GM21723 (cell line): ENCODE data around the gene IFITM1.
"Not testable (repeated sequence)": the region's sequence is repeated elsewhere in the genome, so short reads cannot be mapped to it uniquely, and the experiment has no call there.

ENCODE experiments used
- ATAC-seq: cut with Tn5 transposase; IDR thresholded peaks from one replicate; pipeline ENCODE4 v1.9.1; 2021; ENCODE audit warnings: mild to moderate bottlenecking, moderate library complexity; ENCODE audit not compliant: unreplicated experiment

Gene IFITM1

DNA sequence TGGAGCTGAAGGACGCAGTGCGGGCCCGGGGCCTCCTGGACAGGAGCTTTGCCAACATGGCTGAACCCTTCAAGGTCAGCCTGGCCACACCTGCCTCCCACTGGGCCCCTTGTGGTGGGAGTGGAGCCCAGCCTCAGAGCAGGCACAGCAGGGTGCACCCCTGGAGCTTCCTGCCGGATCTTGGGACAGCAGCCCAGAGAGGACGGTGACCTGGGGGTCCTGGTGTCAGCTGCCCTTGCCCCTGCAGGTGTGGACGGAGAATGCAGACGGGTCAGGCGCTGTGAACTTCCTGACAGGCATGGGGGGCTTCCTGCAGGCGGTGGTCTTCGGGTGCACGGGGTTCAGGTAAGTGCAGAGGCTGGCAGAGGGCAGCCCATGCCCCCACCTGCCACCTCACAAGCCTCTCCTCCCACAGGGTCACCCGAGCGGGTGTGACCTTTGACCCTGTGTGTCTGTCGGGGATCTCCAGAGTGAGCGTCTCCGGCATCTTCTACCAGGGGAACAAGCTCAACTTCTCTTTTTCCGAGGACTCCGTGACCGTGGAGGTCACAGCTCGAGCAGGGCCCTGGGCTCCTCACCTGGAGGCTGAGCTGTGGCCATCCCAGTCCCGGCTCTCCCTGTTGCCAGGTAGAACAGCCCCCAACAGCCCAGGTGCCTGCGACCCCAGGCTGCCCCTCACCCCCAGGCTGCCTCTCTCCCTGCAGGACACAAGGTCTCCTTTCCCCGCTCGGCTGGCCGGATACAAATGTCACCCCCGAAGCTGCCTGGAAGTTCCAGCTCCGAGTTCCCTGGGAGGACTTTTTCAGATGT is 19.8 kb upstream of the IFITM1 start:
- no peak for ATAC-seq

DNA sequence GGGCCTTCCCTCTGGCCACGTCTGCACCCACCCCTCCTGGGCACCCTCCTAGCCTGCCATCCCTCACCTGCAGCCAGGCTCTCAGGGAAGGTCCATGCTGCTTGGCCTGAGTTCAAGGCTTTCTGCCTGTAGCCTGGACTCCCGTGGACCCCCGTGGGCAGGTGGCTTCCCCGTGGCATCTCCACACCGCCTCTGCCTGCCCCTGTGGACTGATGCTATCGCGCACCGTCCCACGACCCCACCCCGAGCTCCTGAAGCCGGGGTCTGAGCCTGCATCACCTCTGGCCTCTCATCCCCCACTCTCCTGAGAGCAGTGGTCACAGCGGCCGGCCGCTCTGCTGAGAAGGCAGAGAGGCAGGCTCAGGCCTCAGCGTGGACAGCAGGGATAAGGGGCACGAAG is 19.1 kb upstream of the IFITM1 start:
- ATAC-seq, result no peak

DNA sequence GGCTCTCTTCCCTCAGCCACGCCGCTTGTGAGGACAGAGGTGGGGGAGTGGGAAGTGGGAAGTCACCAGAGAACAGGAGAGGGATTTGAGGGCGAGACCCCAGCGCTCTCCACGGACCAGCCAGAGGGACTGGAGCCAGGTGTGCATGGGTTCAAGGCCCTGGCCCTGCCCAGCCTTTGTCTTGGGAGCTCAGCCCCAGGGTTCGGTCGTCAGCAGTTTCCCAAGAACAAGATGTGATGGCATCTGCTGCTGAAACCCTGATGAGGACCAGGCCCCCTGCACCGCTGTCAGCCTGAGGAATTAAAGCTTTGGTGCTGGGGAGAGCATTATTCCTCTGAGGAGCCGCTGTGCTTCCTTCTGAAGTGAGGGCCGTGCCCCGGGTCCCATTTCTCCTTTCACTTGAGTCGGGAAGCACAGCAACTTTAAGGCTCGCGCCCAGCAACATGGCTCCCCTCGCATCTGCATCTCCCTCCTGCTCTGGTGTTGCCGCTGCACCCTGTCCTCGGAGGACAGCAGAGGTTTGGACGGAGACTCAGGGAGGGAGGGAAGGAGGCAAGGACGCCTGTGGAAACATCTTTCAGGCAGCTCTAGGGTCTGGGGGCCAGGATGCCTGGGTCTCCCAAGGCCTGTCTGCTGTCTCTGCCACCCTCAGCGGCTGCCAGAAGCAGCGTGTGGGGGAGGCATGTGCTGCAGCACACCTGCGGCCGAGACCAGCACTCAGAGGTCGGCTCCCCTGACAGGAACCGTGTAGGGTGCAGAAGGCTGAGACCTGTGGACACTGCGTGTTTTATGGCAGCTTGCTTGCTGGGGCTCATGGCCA is 18.3 kb upstream of the IFITM1 start:
- ATAC-seq, result no peak

DNA sequence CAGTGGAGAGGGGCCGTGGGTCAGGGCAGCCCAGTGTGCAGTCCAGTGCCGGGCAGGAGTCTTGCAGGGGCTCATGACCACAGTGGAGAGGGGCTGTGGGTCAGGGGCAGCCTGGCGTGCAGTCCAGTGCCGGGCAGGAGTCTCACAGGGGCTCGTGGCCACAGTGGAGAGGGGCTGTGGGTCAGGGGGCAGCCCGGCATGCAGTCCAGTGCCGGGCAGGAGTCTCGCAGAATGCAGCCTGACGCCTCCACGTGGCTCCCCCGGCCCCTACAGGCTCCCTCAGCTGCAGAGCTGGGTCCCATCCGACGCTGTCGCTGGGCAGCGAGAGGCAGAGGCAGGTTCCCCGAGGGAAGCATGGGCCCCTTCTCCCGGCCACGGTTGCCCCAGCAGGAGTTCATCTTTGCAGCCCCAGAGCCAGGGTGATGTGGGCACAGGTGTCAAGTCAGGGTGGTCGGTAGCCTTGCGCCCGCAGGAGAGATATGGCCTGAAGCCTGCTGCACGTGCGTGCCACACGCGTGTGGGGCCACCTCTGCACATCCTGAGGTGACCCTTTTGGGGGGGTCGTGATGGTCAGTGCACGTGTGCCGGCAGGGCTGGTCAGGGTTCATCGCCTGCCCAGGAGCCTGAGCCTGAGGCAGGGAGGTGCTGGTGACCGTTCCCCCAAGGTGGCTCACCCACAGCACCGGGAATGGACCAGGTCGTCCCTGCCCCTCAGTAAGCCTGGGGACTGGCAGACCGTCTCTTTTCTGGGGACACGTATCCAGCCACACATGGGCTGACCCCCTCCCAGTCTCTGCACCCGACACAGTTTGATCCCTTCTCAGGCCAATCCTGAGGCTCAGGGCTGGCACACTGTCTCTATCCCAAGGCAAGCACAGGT is 17.4 kb upstream of the IFITM1 start:
- ATAC-seq, result no peak

DNA sequence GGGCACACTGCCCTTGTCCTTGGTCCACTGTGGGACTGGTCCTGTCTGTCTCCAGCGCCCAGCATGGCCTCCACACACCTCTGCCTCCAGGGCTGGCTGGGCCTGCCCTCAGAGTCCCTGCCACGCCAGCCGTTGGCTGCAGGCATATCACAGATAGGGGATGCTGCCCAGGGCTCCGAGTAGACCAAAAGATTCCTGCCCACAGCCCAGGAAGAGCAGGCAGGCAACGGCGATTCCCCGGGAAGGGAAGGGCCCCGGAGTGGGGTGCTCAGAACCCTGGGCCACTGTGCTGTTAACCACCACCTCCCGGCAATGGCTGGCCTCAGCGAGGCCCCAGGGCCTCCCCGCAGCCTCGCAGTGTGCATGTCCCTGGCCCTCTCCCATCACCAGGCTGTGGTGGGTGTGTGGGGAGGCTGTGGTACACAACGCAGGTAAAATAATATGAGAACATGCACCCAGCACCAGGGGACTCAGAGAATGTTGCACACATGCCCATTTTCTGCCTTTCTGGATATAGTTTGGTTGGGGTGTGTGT is 16.7 kb upstream of the IFITM1 start:
- ATAC-seq, result no peak

DNA sequence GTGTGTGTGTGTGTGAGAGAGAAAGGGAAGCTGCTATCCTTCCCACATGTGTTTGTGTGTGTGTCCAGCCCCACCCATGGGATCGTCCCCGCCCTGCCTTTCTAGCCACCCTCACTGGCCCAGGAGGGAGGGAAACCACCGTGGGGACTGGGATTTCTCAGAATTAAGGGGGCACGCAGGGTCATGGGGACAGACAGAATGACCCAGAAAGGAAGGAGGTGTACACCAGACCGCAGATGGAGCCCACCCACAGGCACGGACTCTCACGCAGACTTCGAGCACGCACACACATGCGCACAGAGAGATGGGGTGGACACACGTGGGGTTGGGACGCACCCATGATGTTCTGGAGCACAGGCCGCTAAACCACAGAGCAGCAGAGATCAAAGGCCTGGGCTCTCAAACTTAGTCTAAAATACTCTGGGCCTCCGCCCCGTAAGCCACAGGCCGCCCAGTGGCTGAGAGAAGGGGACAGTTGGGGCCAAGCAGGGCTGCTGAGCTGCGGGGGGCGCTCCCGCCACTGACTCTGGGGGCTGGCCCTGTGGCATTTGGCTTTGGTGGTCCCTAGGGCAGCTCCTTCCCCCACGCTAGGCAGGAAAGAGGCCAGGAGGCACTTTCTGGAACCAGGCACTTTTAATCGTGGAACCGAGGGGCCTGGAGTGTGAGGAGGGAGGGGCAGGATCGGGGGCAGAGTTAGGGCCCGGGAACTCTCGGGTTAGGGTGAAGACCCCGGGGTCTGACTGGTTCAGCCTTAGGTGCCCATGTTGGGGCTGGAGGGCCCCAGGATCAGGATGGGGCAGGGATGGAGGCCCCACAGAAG is 16.0 kb upstream of the IFITM1 start:
- no peak for ATAC-seq

DNA sequence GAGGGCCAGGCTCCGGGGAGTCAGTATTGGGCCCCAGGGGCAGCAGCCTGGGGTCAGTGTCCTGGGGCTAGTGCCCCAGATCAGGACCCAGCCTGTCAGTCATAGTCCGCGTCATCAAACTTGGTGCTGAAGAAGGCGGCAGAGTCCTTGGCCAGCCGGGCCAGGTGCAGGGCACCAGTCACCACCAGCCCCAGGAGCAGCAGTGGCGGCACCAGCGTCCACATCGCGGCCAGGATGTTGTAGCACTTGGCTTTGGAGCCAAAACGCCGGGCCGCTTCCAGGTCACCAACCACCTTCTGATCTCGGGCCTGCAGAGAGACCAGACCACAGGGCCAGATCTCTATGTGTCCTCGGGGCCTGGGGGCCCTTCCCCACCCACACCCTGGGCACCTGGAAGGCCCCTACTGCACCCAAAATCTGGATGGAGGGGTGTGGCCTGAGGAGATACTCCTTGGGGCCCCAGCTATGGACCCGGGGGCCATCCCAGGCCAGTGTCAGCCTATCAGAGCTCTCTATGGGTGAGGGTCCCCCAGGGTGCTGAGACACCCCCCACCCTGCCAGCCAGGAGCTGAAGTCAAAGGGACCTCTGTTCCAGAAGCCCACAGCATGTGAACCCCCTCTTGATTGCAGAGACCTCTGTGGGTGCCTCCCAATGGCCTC is 15.3 kb upstream of the IFITM1 start:
- ATAC-seq, result no peak

DNA sequence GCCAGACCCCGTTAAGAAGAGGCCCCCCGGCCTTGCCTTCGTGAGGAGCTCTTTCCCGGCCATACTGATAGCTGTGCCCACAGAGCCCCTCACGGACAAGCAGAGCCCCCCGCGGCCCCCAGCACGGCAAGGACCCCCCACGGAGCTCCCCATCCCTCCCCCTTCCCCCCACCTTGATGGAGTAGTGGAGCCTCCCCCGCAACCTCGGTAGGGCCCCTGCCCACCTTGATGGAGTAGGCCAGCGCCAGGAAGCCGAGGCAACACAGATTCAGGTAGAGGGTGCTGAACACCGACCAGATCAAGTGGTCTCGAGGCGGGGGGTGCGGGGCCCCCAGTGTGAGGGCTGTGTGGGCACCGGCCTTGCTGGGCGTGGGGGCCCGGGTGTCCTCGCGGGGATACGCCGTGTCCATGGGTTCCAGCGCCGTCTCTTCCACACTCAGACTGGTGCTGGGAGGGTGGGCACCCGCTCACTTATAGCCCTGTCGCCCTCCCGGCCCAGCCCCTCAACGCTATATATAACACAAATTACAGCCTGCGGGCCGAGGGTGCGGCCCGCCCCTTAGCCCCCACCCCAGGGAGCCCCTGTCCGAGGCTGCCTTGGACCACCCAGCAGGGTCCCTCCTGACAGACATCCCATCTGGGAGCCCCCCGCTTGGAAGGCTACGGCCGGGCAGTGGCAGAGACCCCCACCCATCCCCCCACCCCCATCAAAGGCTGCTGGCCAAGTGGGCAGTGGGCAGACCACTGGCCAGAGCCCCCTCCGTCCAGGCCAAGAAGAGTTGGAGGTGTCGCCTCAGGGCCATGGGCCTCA is 14.6 kb upstream of the IFITM1 start, which contains the start of gene IFITM5:
IFITM5 (minus strand) TSS at position 446 of the 811 bp plus-strand sequence; CDS start at position 410, 36 bp downstream.
- ATAC-seq, result no peak

DNA sequence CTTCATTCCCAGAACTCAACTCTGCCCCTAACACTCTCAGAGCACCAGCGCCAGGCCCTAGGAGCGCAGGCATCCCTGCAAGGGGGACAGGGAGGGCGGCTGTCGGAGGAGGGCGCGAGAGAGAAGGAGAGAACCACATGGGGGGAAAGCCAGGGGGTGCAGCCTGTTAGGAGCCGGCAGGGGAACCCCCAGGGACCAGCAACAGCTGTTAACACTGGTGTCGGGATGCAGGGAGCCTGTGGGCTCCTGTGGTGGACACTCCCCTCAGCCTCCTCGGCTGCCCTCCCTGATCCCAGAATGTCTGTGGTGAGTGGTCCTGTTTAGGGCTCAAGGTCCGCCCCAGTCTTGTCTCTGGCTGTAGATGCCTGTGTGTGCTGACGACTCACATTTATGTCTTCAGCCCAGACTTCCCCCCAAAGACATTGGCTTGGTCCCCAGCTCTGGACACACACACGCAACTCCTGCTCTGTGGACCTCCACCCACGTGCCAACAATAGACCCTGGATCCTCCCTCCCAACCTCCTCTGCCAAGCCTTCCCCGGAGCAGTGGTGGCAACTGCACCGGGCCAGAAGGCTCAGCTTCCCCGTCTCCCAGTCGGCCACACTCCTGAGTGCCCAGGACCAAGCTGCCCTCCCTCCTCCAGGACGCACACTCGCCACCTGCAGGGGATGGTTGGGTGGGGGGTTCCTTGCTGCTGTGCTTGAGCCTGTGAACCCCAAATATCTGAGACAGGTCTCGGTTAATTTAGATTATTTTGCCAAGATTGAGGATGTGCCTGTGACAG is 13.7 kb upstream of the IFITM1 start:
- no peak for ATAC-seq

DNA sequence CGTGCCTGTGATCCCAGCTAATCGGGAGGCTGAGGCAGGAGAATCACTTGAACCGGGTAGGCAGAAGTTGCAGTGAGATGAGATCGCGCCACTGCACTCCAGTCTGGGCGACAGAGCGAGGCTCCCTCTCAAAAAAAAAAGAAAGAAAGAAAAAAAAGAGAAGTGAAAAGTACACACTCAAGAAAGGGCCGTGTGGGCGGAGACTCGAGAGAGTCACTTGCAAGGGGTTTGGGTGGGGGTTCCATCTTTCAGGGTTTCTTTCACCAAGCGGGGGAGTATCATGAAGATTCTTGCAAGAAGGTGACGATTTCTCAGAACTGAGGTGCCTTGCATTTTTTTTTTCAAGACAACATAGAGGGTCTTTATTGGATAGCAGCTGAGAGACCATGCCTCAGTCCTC is 10.5 kb upstream of the IFITM1 start:
- no peak for ATAC-seq

DNA sequence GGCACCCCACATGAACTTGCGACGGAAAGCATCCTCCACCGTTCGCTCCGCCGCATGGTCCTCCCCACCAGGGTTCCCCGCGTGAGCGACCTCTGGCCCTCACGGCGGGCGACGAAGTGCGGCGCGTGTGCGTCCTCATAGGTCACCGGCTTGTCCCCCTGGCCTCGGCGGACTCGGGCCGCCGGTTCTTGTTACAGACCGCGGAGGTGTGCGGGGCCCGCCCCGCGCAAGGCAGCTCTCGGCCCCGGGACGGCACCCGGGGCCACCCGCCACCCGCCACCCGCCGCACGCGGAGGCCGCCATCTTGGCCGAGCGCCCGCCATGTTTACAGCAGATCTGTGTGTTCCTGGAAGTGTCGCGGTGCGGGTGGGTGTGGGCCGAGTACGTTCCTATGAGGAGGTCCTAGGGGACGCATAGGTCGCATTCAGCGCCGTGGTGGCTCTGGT is 9.8 kb upstream of the IFITM1 start:
- no peak for ATAC-seq

DNA sequence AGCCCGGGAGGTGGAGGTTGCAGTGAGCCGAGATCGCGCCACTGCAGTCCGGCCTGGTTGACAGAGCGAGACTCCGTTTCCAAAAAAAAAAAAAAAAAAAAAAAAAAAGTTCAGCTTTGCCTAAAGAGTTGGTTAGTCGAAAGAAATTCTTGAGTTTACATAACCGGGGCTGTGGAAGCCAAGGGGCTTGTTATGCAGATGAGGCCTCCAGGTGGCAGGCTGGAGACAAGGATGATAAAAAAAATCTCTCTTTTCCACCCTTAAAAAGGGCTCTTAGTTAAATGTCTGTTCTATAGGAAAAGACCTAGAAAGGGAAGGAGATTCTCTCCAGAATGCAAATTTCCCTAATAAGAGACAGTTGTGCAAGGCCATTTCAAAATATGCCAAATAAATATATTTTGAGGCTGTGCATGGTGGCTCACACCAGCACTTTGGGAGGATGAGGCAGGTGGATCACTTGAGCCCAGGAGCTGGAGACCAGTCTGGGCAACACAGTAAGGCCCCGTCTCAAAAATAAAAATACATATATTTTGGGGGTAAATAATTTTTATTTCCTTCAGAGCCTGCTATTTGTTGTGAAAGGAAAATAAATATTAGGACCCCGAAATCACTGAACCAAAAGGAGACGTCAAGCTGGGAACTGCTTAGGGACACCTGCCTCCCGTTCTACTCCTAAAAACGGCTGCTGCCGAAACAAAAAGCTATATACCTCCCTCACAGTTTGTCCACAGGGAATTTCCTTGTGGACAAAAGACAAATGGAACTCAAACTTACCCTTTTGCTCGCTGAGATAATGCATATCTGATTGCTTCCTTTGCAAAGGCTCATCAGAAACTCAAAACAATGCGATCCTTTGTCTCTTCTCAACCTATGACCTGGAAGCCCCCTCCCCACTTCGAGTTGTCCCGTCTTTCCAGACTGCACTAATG is 8.7 kb upstream of the IFITM1 start:
- no peak for ATAC-seq

DNA sequence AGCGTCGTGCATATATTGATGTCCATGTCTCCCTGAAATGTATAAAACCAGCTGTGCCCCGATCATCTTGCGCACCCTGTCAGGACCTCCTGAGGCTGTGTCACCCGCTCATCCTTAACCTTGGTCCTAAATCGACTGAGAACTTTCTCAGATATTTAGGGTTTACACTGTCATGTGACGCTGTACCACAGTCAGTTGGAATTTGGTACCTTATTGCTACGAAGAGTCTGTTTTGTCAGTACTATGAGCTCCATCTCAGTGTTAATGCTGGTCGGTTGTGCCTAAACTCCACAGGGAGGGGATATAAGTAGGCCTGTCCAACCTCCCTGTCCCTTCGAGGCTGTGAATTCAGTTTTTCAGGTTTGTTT is 8.0 kb upstream of the IFITM1 start:
- no peak for ATAC-seq

DNA sequence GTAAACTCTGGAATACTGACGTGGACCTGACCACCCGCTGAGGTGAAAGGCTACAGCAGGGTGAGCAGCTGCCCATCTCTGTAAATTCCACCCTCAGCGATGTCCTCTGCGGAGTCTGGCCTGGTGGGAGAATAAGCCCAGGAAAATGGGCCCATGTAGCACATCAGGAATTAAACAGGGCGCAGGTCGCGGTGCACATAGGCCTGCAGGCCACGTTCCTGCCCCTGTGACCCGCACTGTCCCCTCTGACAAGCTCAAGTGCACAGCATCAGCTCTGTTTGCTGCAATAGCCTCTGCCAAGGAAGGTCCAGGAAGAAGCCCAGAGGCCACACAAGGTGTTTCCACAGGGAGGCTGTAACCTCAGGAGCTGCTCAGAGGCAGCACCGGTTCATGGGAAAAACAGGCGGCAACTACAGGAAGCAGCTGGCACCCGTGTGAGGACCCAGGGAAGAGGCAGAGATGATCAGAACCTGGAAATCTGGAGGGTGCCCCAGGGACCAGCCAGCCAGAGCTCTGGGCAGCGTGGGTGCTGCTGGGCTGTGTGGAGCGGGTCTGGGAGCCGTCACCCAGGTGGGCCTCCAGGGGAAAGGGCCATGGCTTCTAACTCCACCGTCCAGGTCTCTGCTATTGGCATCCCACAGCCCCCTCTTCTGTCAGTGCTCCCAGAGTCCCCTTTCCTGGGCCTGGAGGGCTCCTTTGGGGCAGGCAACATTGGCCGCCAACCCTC is 7.0 kb upstream of the IFITM1 start:
- no peak for ATAC-seq

DNA sequence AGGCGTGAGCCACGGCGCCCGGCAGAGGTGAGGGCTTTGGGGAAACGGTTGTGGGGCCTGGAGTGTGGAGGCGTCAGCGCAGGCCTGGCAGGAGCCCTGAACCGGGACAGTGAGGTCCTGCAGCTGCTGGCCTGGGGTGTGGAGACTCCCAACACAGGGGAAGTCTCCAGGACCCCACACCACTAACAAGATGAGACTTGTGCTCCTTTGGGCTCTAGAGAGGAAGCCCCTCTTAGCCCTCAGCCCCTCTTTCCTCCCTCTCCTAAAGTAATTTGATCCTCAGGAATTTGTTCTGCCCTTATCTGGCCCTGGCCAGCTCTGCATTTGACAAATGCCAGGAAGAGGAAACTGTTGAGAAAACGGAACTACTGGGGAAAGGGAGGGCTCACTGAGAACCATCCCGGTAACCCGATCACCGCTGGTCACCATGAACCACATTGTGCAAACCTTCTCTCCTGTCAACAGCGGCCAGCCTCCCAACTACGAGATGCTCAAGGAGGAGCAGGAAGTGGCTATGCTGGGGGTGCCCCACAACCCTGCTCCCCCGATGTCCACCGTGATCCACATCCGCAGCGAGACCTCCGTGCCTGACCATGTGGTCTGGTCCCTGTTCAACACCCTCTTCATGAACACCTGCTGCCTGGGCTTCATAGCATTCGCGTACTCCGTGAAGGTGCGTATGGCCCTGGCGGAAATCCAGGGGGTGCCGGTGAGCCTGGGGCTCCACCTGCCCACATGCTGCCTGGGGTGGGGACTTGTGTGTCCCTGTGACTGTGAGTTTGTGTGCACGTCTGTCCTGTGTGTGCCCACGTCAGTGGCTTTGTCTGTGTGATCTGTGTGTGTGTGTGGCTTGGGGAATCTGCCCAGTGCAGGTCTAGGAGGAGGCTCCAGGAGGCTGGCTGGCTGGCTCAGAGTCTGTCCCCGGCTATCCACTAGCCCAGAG is 5.8 kb upstream of the IFITM1 start, which contains the start of gene IFITM2:
IFITM2 (plus strand) TSS at position 51 of the 943 bp plus-strand sequence; CDS start at position 428, 377 bp downstream.
- not testable (repeated sequence) for ATAC-seq
